Loucy (cell line): ENCODE results near the gene IL26.

ENCODE experiments used
- EZH2phosphoT487 ChIP-seq: fragments of 200-600 bp; IDR thresholded peaks from 2 replicates; pipeline ENCODE4 v1.6.1; 2018; ENCODE audit warnings: antibody characterized with exemption, mild to moderate bottlenecking, moderate library complexity, borderline replicate concordance
- TF ChIP-seq, protein P1 (sequence below): fragments of 200-600 bp; sonication (generic); conservative IDR thresholded peaks from 2 replicates; pipeline ENCODE4 v1.5.1; 2014; ENCODE audit warnings: mild to moderate bottlenecking, antibody characterized with exemption, low read length

DNA sequence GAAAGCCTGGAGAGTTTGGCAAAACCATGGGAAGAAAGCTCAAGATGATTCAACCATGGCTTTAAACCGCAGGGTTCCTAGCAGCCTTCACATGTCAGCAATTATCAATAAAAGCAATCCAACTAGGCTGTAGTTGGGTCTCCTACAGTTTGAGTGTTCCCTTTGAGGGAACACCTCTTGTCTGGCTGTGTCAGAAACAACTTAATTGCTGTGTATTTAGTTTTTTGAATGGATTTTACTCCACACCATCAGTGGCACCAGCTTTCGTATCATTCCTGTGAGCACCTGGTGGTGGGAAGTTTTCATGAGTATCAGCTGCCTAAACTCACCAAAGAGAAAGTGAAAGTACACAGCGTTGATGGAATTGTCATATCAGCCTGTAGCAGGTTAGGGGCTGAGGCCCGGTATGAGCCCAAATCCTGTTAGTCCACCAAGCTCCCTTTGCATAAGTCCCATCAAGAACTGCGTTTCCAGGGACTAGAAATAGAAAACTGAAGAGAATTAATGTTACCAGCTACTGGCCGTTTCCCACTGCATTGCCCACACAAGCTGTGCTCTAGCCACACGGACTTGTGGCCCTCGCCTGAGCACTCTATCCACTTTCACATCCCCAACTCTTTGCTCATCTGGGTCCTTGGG lies 10.9 kb upstream of the IL26 start:
- TF ChIP-seq, protein P1, sequence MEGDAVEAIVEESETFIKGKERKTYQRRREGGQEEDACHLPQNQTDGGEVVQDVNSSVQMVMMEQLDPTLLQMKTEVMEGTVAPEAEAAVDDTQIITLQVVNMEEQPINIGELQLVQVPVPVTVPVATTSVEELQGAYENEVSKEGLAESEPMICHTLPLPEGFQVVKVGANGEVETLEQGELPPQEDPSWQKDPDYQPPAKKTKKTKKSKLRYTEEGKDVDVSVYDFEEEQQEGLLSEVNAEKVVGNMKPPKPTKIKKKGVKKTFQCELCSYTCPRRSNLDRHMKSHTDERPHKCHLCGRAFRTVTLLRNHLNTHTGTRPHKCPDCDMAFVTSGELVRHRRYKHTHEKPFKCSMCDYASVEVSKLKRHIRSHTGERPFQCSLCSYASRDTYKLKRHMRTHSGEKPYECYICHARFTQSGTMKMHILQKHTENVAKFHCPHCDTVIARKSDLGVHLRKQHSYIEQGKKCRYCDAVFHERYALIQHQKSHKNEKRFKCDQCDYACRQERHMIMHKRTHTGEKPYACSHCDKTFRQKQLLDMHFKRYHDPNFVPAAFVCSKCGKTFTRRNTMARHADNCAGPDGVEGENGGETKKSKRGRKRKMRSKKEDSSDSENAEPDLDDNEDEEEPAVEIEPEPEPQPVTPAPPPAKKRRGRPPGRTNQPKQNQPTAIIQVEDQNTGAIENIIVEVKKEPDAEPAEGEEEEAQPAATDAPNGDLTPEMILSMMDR: no peak
- TF ChIP-seq EZH2phosphoT487: no peak
